Measurements from ENCODE around the gene NME4. TPM values are rescaled to one million over a fixed set of nuclear protein-coding genes. Genes with fewer than 3 reads are reported as not detected.

The NME4 gene
- polyA plus RNA-seq, 1 donor (not counting 4 experiments of a cell fraction or from before 2014, with no cell fraction given): 141 TPM

DNA sequence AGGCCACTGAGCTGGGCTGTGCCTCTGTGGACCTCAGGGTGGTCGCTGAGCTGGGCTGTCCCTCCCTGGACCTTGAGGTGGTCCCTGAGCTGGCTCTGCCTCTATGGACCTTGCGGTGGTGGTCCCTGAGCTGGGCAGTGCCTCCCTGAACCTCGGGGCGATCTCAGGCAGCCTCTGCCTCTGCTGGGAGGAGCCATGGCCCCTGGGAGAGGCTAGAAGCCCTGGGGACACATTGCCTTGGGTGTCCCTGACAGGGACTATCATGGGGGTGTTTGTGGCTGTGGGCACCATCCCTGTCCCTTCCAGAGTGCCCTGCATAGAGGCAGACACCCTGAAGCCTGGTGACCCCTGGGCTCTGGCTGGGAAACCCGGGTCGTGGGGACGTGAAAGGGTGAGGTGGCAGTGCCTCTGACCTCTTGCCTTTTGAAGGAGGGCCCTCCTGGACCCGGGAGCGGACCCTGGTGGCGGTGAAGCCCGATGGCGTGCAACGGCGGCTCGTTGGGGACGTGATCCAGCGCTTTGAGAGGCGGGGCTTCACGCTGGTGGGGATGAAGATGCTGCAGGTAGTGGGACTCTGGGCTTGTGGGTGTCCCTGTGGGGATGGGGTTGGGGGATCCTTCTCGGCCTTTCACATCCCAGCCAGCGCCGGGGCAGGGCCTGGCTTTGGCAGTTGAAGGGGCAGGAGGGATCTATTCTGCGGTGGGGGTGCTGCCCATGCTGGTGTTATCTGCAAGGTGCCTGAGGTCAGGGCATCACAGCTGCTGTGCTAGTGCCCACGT lies 1.8 kb downstream of the NME4 start:
- Histone ChIP-seq H2AFZ (ENCODE audit: control insufficient read depth, low read length) (no peak overlapping the region), H3K27ac (ENCODE audit: control insufficient read depth, insufficient read depth, low read length) (no peak overlapping the region)

GRCh38 chr16:399340-400019 lies 2.5 kb downstream of the NME4 start:
- no peak for FAIRE-seq
- Histone ChIP-seq H3K4me1 (ENCODE audit: control insufficient read depth, extremely low read depth, insufficient read depth, low read length) (peaks cover 7% of the 10 kb centered on the region), H4K20me1 (ENCODE audit: control insufficient read depth, extremely low read depth, insufficient read depth, low read length) (no peaks in the 10 kb centered on the region), H3K27ac (ENCODE audit: control insufficient read depth, insufficient read depth, low read length) (no peak overlapping the region), H3K9ac (ENCODE audit: control insufficient read depth, extremely low read depth, insufficient read depth, low read length) (no peak overlapping the region), H3K4me2 (ENCODE audit: control insufficient read depth, extremely low read depth, insufficient read depth, low read depth, low read length) (no peak overlapping the region), H3K36me3 (ENCODE audit: control insufficient read depth in 2 of 2, extremely low read depth in 1 of 2, insufficient read depth in 2 of 2, low read length in 2 of 2) (peaks cover 2 to 7% of the 10 kb centered on the region in 2 experiments), H3K9me1 (ENCODE audit: control insufficient read depth, extremely low read depth, insufficient read depth, low read length) (no peaks in the 10 kb centered on the region), H3K4me3 (ENCODE audit: control insufficient read depth in 2 of 3, extremely low read depth in 1 of 3, insufficient read depth in 2 of 3, low read depth in 1 of 3, low read length in 3 of 3) (no peak overlapping the region), H2AFZ (ENCODE audit: control insufficient read depth, low read length) (no peak overlapping the region), H3K9me3 (ENCODE audit: control insufficient read depth, low read depth, low read length) (no peaks in the 10 kb centered on the region), H3K27me3 (ENCODE audit: control insufficient read depth, extremely low read depth, insufficient read depth, low read length) (no peaks in the 10 kb centered on the region), H3K79me2 (ENCODE audit: control insufficient read depth, insufficient read depth, low read length) (no peaks in the 10 kb centered on the region)
- TF ChIP-seq EZH2 (IDR thresholded peaks at IDR 0.05; ENCODE audit: low read length) (no peak), CTCF (optimal IDR thresholded peaks at IDR 0.05 in 1 of 3, IDR thresholded peaks at IDR 0.05 in 1 of 3, conservative IDR thresholded peaks at IDR 0.05 in 1 of 3; ENCODE audit: extremely low read depth in 1 of 3, insufficient read depth in 2 of 3, low read length in 3 of 3) (no peak)
- dilution Hi-C loops (cut with MboI; ENCODE audit: extremely low pct_ligation_motif_present, low sequenced_read_pairs): no loop called here
- DNase-seq (ENCODE audit: low read depth, low spot score): no peak

More for the DNA sequence above, 1.8 kb downstream of the NME4 start:
- DNase-seq (ENCODE audit: low read depth, low spot score): no peak
- Histone ChIP-seq H4K20me1 (ENCODE audit: control insufficient read depth, extremely low read depth, insufficient read depth, low read length) (no peaks in the 10 kb centered on the region), H3K9me3 (ENCODE audit: control insufficient read depth, low read depth, low read length) (no peaks in the 10 kb centered on the region), H3K9me1 (ENCODE audit: control insufficient read depth, extremely low read depth, insufficient read depth, low read length) (no peaks in the 10 kb centered on the region), H3K79me2 (ENCODE audit: control insufficient read depth, insufficient read depth, low read length) (no peaks in the 10 kb centered on the region), H3K27me3 (ENCODE audit: control insufficient read depth, extremely low read depth, insufficient read depth, low read length) (no peaks in the 10 kb centered on the region), H3K36me3 (ENCODE audit: control insufficient read depth in 2 of 2, extremely low read depth in 1 of 2, insufficient read depth in 2 of 2, low read length in 2 of 2) (peaks cover 2 to 7% of the 10 kb centered on the region in 2 experiments), H3K4me3 (ENCODE audit: control insufficient read depth in 2 of 3, extremely low read depth in 1 of 3, insufficient read depth in 2 of 3, low read depth in 1 of 3, low read length in 3 of 3) (no peak overlapping the region), H3K4me2 (ENCODE audit: control insufficient read depth, extremely low read depth, insufficient read depth, low read depth, low read length) (no peak overlapping the region), H3K4me1 (ENCODE audit: control insufficient read depth, extremely low read depth, insufficient read depth, low read length) (peaks cover 7% of the 10 kb centered on the region), H3K9ac (ENCODE audit: control insufficient read depth, extremely low read depth, insufficient read depth, low read length) (no peak overlapping the region)
- TF ChIP-seq CTCF (optimal IDR thresholded peaks at IDR 0.05 in 1 of 3, IDR thresholded peaks at IDR 0.05 in 1 of 3, conservative IDR thresholded peaks at IDR 0.05 in 1 of 3; ENCODE audit: extremely low read depth in 1 of 3, insufficient read depth in 2 of 3, low read length in 3 of 3): no peak
- no peak for TF ChIP-seq EZH2 (IDR thresholded peaks at IDR 0.05; ENCODE audit: low read length)
- no peak for FAIRE-seq
- dilution Hi-C loops (cut with MboI; ENCODE audit: extremely low pct_ligation_motif_present, low sequenced_read_pairs): no loop called here
